Heart right ventricle (tissue), 16 donors: ENCODE measurements around the gene NSUN6. TPM values are rescaled to one million over a fixed set of nuclear protein-coding genes. Genes with fewer than 3 reads are reported as not detected.
A peak's percentile ranks its signal among the peaks of the same experiment; 100 is the strongest.

ENCODE experiments used
- ATAC-seq, 8 donors: fragments of 200-7000 bp; cut with Tn5 transposase; one replicate each; pipeline ENCODE4 v1.9.1; 2020; ENCODE audit warnings: mild to moderate bottlenecking in 8 of 8, moderate library complexity in 8 of 8, moderate number of reproducible peaks in 1 of 8
- DNase-seq, 2 donors: peaks; one replicate each; pipeline ENCODE4 v3.0.0-alpha.2; 2020
- H3K27ac ChIP-seq, 10 donors: fragments of 200-600 bp; sonication (generic) in 2 of 10; one replicate each; pipeline versions ENCODE4 v1.5.0 to v1.8.0; 2020 to 2022; ENCODE audit warnings: mild to moderate bottlenecking in 3 of 10
- H3K27me3 ChIP-seq, 7 donors: fragments of 200-600 bp; one replicate each; pipeline ENCODE4 v1.8.0; 2021 to 2022; ENCODE audit warnings: mild to moderate bottlenecking in 2 of 7
- H3K36me3 ChIP-seq, 9 donors: fragments of 200-600 bp; sonication (generic) in 1 of 9; one replicate each; pipeline versions ENCODE4 v1.5.0 to v1.8.0; 2020 to 2022; ENCODE audit warnings: mild to moderate bottlenecking in 2 of 9
- H3K4me1 ChIP-seq, 9 donors: fragments of 200-600 bp; sonication (generic) in 1 of 9; one replicate each; pipeline versions ENCODE4 v1.5.0 to v1.8.0; 2020 to 2022; ENCODE audit warnings: mild to moderate bottlenecking in 4 of 9
- H3K4me3 ChIP-seq, 10 donors: fragments of 200-600 bp; sonication (generic) in 2 of 10; one replicate each; pipeline versions ENCODE4 v1.5.0 to v1.8.0; 2020 to 2022; ENCODE audit warnings: mild to moderate bottlenecking in 7 of 10, moderate library complexity in 2 of 10
- H3K9me3 ChIP-seq, 11 donors: fragments of 200-600 bp in 10 of 11; sonication (generic) in 2 of 11; one replicate each; pipeline versions ENCODE4 v1.5.0 to v1.8.0; 2013 to 2022; ENCODE audit warnings: mild to moderate bottlenecking in 2 of 11, control low read depth in 1 of 11, moderate library complexity in 1 of 11
- CTCF ChIP-seq, 9 donors: fragments of 200-600 bp; sonication (generic) in 2 of 9; IDR thresholded peaks; one replicate each; pipeline versions ENCODE4 v1.5.0 to v1.8.0; 2021 to 2022; ENCODE audit warnings: antibody characterized with exemption in 9 of 9, mild to moderate bottlenecking in 5 of 9, moderate library complexity in 1 of 9
- WGBS, 2 donors: extraction: QIAGEN DNeasy Blood & Tissue Kit; methylation state at CpG; one replicate each; pipeline ENCODE4 v1.1.7; 2013; ENCODE audit warnings: inconsistent platforms in 1 of 2; 5-methylcytosine and 5-hydroxymethylcytosine counted together
- intact Hi-C, 10 donors: fragments of 100-400 bp; cut with DNase I; formaldehyde crosslinking; loops; one replicate each; pipeline versions ENCODE4 v1.11.1 to v1.14.2; 2022
- polyA plus RNA-seq, 2 donors: library from polyadenylated mRNA; stranded (reverse); fragments of 200-250 nt; gene quantifications; one replicate each; pipeline ENCODE4 v1.2.3, GENCODE V29; 2013
- total RNA-seq, 10 donors: library from RNA; stranded (reverse); fragmentation: NEBNext Ultra II Directional in 3 of 10; extraction: Animal tissue kit (Norgen Biotek cat#: 25700) in 3 of 10; gene quantifications; one replicate each; pipeline versions ENCODE4 v1.2.1 to v1.2.4, GENCODE V29; 2021 to 2023
- donor health status: Arrhythmogenic right ventricular cardiomyopathy.
- donor health status: ischemic (EF 13 %, LVEDD 7.1; RV severe dilation, severe dysfunction).
- donor health status: healthy with polysubstance abuse.
- donor health status: DM: no; HTN: yes; CAD: no.
- donor health status: DM: no; HTN: no; CAD: no.
- donor health status: ischemic (EF 25% LVEDD 6.9; RV normal size, moderate dysfunction).
- donor health status: ischemic (EF 25% LVEDD 5.7; RV mildly dilated, moderate dysfunction).
- donor health status: healthy.
- donor health status: DM: yes; HTN: yes; CAD: no.
- donor health status: Ischemic cardiomyopathy.
- donor health status: ischemic (EF 35%, LVEDD 5.7; RV mildly dilated, moderate dysfunction).
- donor health status: nonischemic (EF 11% LVEDD 7.7; RV severe dilation, severe dysfunction).
- donor health status: DM: yes; HTN: yes; CAD: no.
- donor health status: PGD.
- donor health status: ischemic (EF 29% LVEDD 5.4; RV normal size, mild dysfunction).
- donor health status: nonischemic (EF 23%, LVEDD 6.1; RV moderate dilation, normal function).

The NSUN6 gene
- total and polyA plus RNA-seq, 12 donors: 4.9 to 13.5 (median 8.7) TPM

GRCh38 chr10:18689498-18689897, 38.1 kb upstream of the NSUN6 start:
- ATAC-seq: no peak
- WGBS, 2 donors: 14 to 16% methylated on average over 3 of the region's 3 CpGs
- no peak for DNase-seq
- Histone ChIP-seq H3K4me1 (peaks cover 0 to under 1% (median 0%) of the 10 kb centered on the region in 9 donors), H3K36me3 (no peaks in the 10 kb centered on the region), H3K4me3 (no peak overlapping the region), H3K27me3 (peaks cover 0 to 5% (median 0%) of the 10 kb centered on the region in 7 donors), H3K9me3 (no peaks in the 10 kb centered on the region), H3K27ac (no peak overlapping the region)
- intact Hi-C loops: no loop called here
- peak in 8 of 9 donors; percentile 4 to 62 (median 50) for TF ChIP-seq CTCF (IDR thresholded peaks at IDR 0.05)

GRCh38 chr10:18687706-18688105, 36.3 kb upstream of the NSUN6 start:
- no peak overlapping the region for H3K27ac ChIP-seq
- H3K9me3 ChIP-seq: no peaks in the 10 kb centered on the region
- peaks cover 0 to 4% (median 0%) of the 10 kb centered on the region in 9 donors for H3K36me3 ChIP-seq
- peaks cover 0 to 5% (median 0%) of the 10 kb centered on the region in 7 donors for H3K27me3 ChIP-seq
- peaks cover 0 to 3% (median 0%) of the 10 kb centered on the region in 9 donors for H3K4me1 ChIP-seq
- no peak overlapping the region for H3K4me3 ChIP-seq
- ATAC-seq (no peak), DNase-seq (no peak)
- TF ChIP-seq CTCF (IDR thresholded peaks at IDR 0.05): no peak
- intact Hi-C loops: no loop called here
- WGBS, 2 donors: 66 to 89% methylated on average over 5 of the region's 5 CpGs

GRCh38 chr10:18687195-18687594, 35.8 kb upstream of the NSUN6 start:
- WGBS, 2 donors: 92% methylated on average over 7 of the region's 7 CpGs

GRCh38 chr10:18685555-18685954, 34.2 kb upstream of the NSUN6 start:
- Histone ChIP-seq H3K9me3 (no peaks in the 10 kb centered on the region), H3K4me3 (no peak overlapping the region), H3K27me3 (peaks cover 0 to 2% (median 0%) of the 10 kb centered on the region in 7 donors), H3K27ac (no peak overlapping the region), H3K4me1 (peaks cover 0 to 9% (median 0%) of the 10 kb centered on the region in 9 donors), H3K36me3 (peaks cover 0 to 8% (median 0%) of the 10 kb centered on the region in 9 donors)
- DNase-seq (no peak), ATAC-seq (no peak)
- 78 to 87% methylated on average over 7 of the region's 7 CpGs for WGBS, 2 donors
- intact Hi-C loops: no loop called here
- no peak for TF ChIP-seq CTCF (IDR thresholded peaks at IDR 0.05)

More at GRCh38 chr10:18687195-18687594, 35.8 kb upstream of the NSUN6 start:
- intact Hi-C loops: no loop called here
- peaks cover 0 to 3% (median 0%) of the 10 kb centered on the region in 9 donors for H3K4me1 ChIP-seq
- H3K9me3 ChIP-seq: no peaks in the 10 kb centered on the region
- TF ChIP-seq CTCF (IDR thresholded peaks at IDR 0.05): no peak
- peaks cover 0 to 5% (median 0%) of the 10 kb centered on the region in 7 donors for H3K27me3 ChIP-seq
- ATAC-seq (no peak), DNase-seq (no peak)
- no peak overlapping the region for H3K4me3 ChIP-seq
- no peak overlapping the region for H3K27ac ChIP-seq
- peaks cover 0 to 4% (median 0%) of the 10 kb centered on the region in 9 donors for H3K36me3 ChIP-seq
